ENCODE results near the gene MYO7A.

GRCh38 chr11:77191429-77191822 lies 63.4 kb downstream of the MYO7A start:
- TF ChIP-seq CTCF (IDR thresholded peaks at IDR 0.05; ENCODE audit: borderline replicate concordance, extremely low read depth, low read length, poor library complexity, severe bottlenecking) (no peak), EZH2 (IDR thresholded peaks at IDR 0.05; ENCODE audit: borderline replicate concordance, low read depth, low read length, severe bottlenecking) (no peak)

Measured in DND-41 (cell line).